OCI-LY3 (cell line): ENCODE measurements around the gene BABAM2.

Experiments
- CTCF ChIP-seq: fragments of 200-600, 300-600 bp; sonication (generic); IDR thresholded peaks from 2 replicates; pipeline ENCODE4 v1.5.1; 2014; ENCODE audit warnings: antibody characterized with exemption, low read length, low read depth
- EZH2phosphoT487 ChIP-seq: fragments of 200-600 bp; shearing (Covaris generic); IDR thresholded peaks from 2 replicates; pipeline ENCODE4 v1.6.1; 2018; ENCODE audit warnings: antibody characterized with exemption, mixed run types, low read depth

- no peak for TF ChIP-seq CTCF
- TF ChIP-seq EZH2phosphoT487 = no peak
Observed at GRCh38 chr2:28366496-28367282, 476.2 kb downstream of the BABAM2 start.
